ENCODE data around the gene RNU4-1.
"Not testable (repeated sequence)": the region's sequence is repeated elsewhere in the genome, so short reads cannot be mapped to it uniquely, and the experiment has no call there.

The RNU4-1 gene

DNA sequence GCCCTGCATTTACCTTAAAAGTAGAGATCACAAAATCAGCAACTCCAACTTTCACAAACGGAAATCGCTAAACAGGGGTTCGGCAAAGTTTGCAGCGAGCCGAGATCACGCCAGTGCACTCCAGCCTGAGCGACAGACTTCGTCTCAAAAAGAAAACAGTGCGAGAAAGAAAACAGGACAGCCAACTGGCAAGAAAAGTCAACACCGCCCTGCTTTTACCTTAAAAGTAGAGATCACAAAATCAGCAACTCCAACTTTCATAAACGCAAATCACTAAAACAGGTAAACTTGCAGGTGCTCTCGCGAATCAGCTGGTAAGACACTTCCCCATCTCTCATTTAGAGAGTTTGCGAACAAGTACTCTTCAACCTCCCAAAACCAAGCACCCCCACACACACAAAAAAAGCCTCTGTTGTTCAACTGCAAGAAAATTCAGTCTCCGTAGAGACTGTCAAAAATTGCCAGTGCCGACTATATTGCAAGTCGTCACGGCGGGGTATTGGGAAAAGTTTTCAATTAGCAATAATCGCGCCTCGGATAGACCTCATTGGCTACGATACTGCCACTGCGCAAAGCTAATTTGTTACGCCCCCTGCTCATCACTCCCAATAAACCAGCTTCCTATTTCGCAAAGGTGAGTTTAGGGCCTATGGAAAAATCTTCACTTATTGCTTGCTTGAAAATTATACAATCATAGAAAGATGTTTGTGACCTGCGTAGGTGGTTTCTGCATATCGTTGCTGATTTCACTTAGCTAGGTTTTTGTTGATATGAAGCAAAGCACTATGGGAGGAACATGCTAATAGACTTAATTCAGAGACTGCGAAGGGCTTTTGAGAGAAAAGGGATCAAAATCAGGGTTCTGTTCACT, at the start of gene RNU4-1:
Gene RNU4-1 (minus strand): TSS at position 577 of the 871 bp plus-strand sequence.
- peak; percentile 59 for DNase-seq

- no peak for DNase-seq
Observed at GRCh38 chr12:120342175-120343038, 49.4 kb upstream of the RNU4-1 start.

DNA sequence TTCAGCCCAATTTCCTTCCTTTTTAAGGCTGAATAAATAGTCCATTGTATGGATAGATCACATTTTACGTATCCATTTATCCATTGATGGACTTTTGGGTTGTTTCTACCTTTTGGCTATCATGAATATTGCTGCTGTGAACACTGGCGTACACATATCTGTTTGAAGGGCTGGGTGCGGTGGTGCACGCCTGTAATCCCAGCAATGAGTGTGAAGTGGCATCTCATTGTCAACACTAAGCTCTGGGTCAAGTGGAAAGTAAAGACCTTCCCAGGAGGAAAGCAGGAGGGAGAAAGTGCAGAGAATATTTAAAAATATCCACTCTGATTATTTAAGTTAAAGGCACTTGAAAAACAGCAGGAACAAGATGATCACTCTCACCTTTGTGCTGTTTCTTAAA, 46.2 kb upstream of the RNU4-1 start:
- DNase-seq: no peak

DNA sequence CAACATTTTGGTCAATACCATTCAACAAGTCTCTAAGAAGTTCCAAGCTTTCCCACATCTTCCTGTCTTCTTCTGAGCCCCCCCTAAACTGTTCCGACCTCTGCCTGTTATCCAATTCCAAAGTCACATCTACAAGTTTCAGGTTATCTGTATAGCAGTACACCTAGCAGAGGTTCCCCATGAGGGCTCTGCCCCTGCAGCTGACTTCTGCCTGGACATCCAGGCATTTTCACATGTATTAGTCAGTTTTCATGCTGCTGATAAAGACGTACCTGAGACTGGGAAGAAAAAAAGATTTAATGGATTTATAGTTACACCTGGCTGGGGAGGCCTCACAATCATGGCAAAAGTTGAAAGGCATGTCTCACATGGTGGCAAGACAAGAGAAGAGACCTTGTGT, 44.7 kb upstream of the RNU4-1 start:
- no peak for DNase-seq

- DNase-seq: not testable (repeated sequence)
Observed at GRCh38 chr12:120336392-120336791, 43.4 kb upstream of the RNU4-1 start.

DNA sequence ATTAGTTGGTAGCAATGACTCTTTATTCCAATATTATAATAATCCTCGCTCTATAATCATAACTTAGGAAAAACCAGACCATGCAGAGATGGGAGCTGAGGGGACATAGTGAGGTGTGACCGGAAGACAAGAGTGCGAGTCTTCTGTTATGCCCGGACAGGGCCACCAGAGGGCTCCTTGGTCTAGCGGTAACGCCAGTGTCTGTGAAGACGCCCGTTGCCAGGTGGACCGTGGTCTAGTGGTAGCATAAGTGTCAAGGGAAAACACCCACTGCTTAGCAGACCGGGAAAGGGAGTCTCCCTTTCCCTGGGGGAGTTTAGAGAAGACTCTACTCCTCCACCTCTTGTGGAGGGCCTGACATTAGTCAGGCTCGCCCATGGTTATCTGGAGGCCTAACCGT, 42.4 kb upstream of the RNU4-1 start:
- peak; percentile 29 for DNase-seq

DNA sequence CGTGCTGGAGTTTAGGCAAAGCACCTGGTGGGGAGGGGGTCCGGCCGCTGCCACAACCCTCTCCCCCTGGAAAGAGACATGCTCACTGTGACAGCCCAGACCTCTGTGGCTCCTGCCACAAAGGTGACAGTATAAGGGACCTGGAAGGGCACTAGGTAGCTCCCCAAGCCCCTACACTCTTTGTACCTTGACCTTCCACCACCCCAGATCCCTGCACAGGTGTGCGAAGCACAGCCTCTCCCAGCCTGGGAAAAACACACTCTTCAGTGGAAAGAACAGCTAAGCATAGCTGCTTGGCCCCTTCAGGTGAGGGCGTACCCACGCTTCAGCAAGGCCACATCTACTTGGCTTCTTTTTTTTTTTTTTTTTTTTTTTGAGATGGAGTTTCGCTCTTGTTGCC, 39.5 kb upstream of the RNU4-1 start:
- DNase-seq: no peak

GRCh38 chr12:120332041-120332440, 39.0 kb upstream of the RNU4-1 start:
- no peak for DNase-seq

GRCh38 chr12:120331390-120331789, 38.4 kb upstream of the RNU4-1 start:
- DNase-seq: no peak

DNA sequence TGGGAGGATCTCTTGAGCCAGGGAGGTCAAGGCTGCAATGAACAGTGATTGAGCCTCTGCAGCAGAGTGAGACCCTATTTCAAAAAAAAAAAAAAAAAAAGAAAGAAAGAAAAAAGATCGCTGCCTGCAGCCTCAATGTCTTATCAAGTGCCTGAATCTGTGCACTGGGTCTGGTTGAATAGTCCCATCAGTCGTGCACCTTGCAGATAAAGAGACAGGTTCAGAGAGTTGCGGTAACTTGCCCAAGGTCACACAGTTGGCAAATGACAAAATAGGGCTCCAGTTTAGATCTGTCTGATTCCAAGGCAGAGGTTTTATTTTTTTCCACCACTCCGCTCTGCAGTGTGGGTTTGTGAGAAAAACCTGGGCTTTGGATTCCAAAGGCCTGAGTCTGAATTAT, 35.2 kb upstream of the RNU4-1 start:
- no peak for DNase-seq

DNA sequence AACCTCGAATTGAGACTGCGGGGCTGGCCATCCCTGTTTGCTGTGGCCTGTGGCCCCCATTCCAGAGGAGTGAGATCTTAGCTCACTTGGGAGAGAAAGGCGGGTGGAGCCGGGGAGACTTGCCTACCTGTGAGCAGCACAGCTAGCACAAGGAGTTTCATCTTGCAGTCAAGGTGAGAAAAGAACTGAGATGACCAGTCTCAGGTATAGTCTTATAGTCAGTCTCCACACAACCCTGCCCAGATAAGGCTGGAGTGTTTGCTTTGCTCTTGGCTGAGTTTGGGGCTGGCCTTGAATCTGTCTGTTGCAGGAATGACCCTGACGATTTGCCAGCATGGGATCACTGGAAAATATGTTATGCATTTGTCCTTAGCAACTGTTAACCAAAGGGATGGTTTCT, 34.6 kb upstream of the RNU4-1 start, which contains the start of gene PLA2G1B:
Gene PLA2G1B (minus strand): TSS at position 187 of the 400 bp plus-strand sequence. CDS start 26 bp downstream, at position 161.
- DNase-seq: no peak

DNA sequence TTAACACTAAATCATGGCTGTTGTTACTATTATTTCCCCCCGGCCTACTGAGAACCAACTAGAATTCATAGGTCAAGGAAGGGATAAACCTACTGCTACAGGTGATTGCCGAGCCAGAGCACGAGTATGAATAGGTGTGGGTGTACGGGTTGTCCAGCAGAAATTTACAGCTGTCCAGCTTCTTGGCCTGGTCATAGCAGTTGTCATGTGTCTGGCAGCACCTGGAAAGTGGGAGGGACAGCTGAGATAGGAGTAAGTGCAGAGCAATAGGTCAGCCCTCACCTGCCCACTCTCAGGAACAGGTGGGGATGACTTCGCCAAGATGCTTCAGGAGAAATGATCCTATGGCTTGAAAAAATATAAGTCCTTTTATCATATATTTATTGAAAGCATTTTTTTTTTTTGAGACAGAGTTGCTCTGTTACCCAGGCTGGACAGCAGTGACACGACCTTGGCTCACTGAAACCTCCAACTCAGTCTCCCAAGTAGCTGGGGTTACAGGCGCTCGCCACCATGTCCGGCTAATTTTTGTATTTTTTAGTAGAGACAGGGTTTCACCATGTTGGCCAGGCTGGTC, 31.9 kb upstream of the RNU4-1 start:
- no peak for DNase-seq

DNA sequence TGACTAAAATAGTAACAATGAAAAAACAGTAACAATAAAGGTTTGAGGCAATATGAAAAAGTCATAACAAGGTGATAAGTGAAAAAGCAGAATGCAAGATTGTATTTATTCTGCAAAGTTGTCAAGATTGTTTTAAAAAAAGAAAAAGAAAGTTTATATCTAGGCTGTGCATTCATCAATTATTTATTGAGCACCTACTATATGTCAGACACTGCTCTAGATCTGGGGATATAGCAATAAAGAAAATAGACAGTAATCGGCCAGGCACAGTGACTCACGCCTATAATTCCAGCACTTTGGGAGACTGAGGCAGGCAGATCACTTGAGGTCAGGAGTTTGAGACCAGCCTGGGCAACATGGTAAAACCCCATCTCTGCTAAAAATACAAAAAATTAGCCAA, 30.7 kb upstream of the RNU4-1 start:
- no peak for DNase-seq

DNA sequence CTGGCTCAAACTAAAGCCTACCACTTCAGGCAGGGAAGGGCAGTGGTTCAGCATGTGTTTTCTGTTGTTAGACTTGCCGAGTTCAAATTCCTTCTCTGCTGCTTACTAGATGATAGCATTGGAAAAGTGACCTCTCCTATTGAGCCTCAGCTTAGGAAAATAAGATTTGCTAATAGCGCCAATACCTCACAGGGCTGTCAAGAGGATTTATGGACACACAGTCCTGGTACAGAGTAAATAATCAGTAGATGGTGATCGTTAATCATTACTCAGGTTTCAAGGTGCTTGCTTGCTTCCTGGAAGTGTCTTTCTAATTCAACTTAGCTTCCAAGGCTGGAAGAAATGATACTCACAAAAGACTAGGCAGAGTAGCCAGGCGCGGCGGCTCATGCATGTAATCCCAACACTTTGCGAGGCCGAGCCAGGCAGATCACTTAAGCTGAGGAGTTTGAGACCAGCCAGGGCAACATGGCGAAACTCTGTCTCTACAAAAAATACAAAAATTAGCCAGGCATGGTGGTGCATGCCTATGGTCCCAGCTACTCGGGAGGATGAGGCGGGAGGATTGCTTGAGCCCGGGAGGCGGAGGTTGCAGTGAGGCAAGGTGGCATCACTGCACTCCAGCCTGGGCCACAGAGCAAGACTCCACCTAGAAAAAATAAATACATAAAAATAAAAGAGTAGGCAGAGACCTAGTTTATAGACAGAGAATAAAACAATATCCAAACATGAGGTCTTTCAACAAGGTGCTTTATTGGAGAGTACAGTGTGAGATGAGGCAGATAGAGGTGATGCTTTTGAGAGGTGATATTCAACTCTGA, 28.6 kb upstream of the RNU4-1 start:
- no peak for DNase-seq

GRCh38 chr12:120317224-120318105, 24.4 kb upstream of the RNU4-1 start:
- peak; percentile 100 for DNase-seq

GRCh38 chr12:120316798-120317223, 23.8 kb upstream of the RNU4-1 start:
- DNase-seq: no peak

GRCh38 chr12:120314220-120314619, 21.2 kb upstream of the RNU4-1 start:
- DNase-seq: no peak

GRCh38 chr12:120301962-120302815, 9.2 kb upstream of the RNU4-1 start, which contains the start of gene SIRT4:
Gene SIRT4 (plus strand): TSS chr12:120302321. CDS start chr12:120303562, 1,241 bp downstream.
- DNase-seq: peak; percentile 84

DNA sequence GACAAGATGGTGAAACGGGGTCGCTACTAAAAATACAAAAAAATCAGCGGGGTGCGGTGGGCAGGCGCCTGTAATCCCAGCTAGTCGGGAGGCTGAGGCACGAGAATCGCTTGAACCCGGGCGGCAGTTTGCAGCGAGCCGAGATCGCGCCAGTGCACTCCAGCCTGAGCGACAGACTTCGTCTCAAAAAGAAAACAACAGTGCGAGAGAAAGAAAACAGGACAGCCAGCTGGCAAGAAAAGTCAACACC, 701 bp downstream of the RNU4-1 start:
- peak; percentile 31 for DNase-seq

GRCh38 chr12:120290609-120291305, 2.3 kb downstream of the RNU4-1 start:
- peak; percentile 39 for DNase-seq
